ENCODE results near the gene RPAP3.

The RPAP3 gene

GRCh38 chr12:47614521-47614920 lies 91.3 kb downstream of the RPAP3 start:
- TF ChIP-seq CTCF (IDR thresholded peaks at IDR 0.05; ENCODE audit: control insufficient read depth, extremely low read depth, insufficient read depth) = no peak
- H3K4me3 ChIP-seq (ENCODE audit: low read depth, low read length) = no peak overlapping the region
- DNase-seq (ENCODE audit: low read depth) = no peak

GRCh38 chr12:47612953-47613352 lies 92.9 kb downstream of the RPAP3 start:
- DNase-seq (ENCODE audit: low read depth) = no peak
- no peak overlapping the region for H3K4me3 ChIP-seq (ENCODE audit: low read depth, low read length)
- TF ChIP-seq CTCF (IDR thresholded peaks at IDR 0.05; ENCODE audit: control insufficient read depth, extremely low read depth, insufficient read depth) = no peak

GRCh38 chr12:47611906-47612305 lies 93.9 kb downstream of the RPAP3 start:
- DNase-seq (ENCODE audit: low read depth) = no peak
- no peak for TF ChIP-seq CTCF (IDR thresholded peaks at IDR 0.05; ENCODE audit: control insufficient read depth, extremely low read depth, insufficient read depth)
- no peak overlapping the region for H3K4me3 ChIP-seq (ENCODE audit: low read depth, low read length)

Measured in LNCaP clone FGC (cell line).